ENCODE results near the gene TEX14.

TEX14 gene

GRCh38 chr17:58668598-58668935, 23.3 kb downstream of the TEX14 start:
- Histone ChIP-seq H3K4me3 (replicated peaks; ENCODE audit: insufficient read depth, low read length) (no peak overlapping the region), H3K27me3 (ENCODE audit: insufficient read depth, poor library complexity, severe bottlenecking) (no peaks in the 10 kb centered on the region), H3K27ac (replicated peaks) (no peak overlapping the region)
- TF ChIP-seq GABPA (IDR thresholded peaks at IDR 0.05; ENCODE audit: low read depth) = no peak
- TF ChIP-seq REST (IDR thresholded peaks at IDR 0.05; ENCODE audit: insufficient replicate concordance, low read depth) = no peak
- TF ChIP-seq CTCF (IDR thresholded peaks at IDR 0.05; ENCODE audit: insufficient read depth, low read length) = no peak
- no peak for TF ChIP-seq SPI1 (IDR thresholded peaks at IDR 0.05; ENCODE audit: borderline replicate concordance, low read depth)
- TF ChIP-seq POLR2AphosphoS5 (IDR thresholded peaks at IDR 0.05; ENCODE audit: low read depth) = no peak
- DNase-seq (ENCODE audit: low read depth in 1 of 2, low spot score in 1 of 2) = no peak

- H3K27ac ChIP-seq (replicated peaks) = no peak overlapping the region
- DNase-seq (ENCODE audit: low read depth in 1 of 2, low spot score in 1 of 2) = no peak
- H3K4me3 ChIP-seq (replicated peaks; ENCODE audit: insufficient read depth, low read length) = no peak overlapping the region
- TF ChIP-seq SPI1 (IDR thresholded peaks at IDR 0.05; ENCODE audit: borderline replicate concordance, low read depth) = no peak
- no peak for TF ChIP-seq GABPA (IDR thresholded peaks at IDR 0.05; ENCODE audit: low read depth)
- no peak for TF ChIP-seq CTCF (IDR thresholded peaks at IDR 0.05; ENCODE audit: insufficient read depth, low read length)
- H3K27me3 ChIP-seq (ENCODE audit: insufficient read depth, poor library complexity, severe bottlenecking) = no peaks in the 10 kb centered on the region
Observed at GRCh38 chr17:58667934-58668597, 23.8 kb downstream of the TEX14 start.

- H3K4me3 ChIP-seq (replicated peaks; ENCODE audit: insufficient read depth, low read length) = peak overlapping the region; percentile 33
- H3K27ac ChIP-seq (replicated peaks) = peak overlapping the region; percentile 52
- DNase-seq (ENCODE audit: low read depth in 1 of 2, low spot score in 1 of 2) = peak; percentile 85 to 86
- TF ChIP-seq GABPA (IDR thresholded peaks at IDR 0.05; ENCODE audit: low read depth) = no peak
- TF ChIP-seq SPI1 (IDR thresholded peaks at IDR 0.05; ENCODE audit: borderline replicate concordance, low read depth) = peak; percentile 84; the same call in 1 of the 2 replicates
- H3K27me3 ChIP-seq (ENCODE audit: insufficient read depth, poor library complexity, severe bottlenecking) = no peaks in the 10 kb centered on the region
Observed at GRCh38 chr17:58666858-58667267, 25.0 kb downstream of the TEX14 start.

- TF ChIP-seq REST (IDR thresholded peaks at IDR 0.05; ENCODE audit: insufficient replicate concordance, low read depth) (no peak), POLR2AphosphoS5 (IDR thresholded peaks at IDR 0.05; ENCODE audit: low read depth) (no peak), SPI1 (IDR thresholded peaks at IDR 0.05; ENCODE audit: borderline replicate concordance, low read depth) (no peak), CTCF (IDR thresholded peaks at IDR 0.05; ENCODE audit: insufficient read depth, low read length) (no peak), GABPA (IDR thresholded peaks at IDR 0.05; ENCODE audit: low read depth) (no peak)
- DNase-seq (ENCODE audit: low read depth in 1 of 2, low spot score in 1 of 2) = peak in 1 of 2 experiments; percentile 4
- peak overlapping the region; percentile 33 for H3K4me3 ChIP-seq (replicated peaks; ENCODE audit: insufficient read depth, low read length)
- H3K27ac ChIP-seq (replicated peaks) = peak overlapping the region; percentile 52
- no peaks in the 10 kb centered on the region for H3K27me3 ChIP-seq (ENCODE audit: insufficient read depth, poor library complexity, severe bottlenecking)
Observed at GRCh38 chr17:58665946-58666857, 25.6 kb downstream of the TEX14 start.
